ENCODE data around the gene LHPP.

- TF ChIP-seq CTCF (IDR thresholded peaks at IDR 0.05), result no peak
- no peak for TF ChIP-seq POLR2A (IDR thresholded peaks at IDR 0.05)
These were observed 11.4 kb upstream of the LHPP start, which contains the start of gene NKX1-2 for GRCh38 chr10:124450012-124450782.
